GM18907 (cell line): ENCODE measurements around the gene SECTM1.
"Not testable (repeated sequence)": the region's sequence is repeated elsewhere in the genome, so short reads cannot be mapped to it uniquely, and the experiment has no call there.

Experiments
- ATAC-seq: cut with Tn5 transposase; IDR thresholded peaks from one replicate; pipeline ENCODE4 v1.9.1; 2021; ENCODE audit warnings: mild to moderate bottlenecking, moderate library complexity; ENCODE audit not compliant: unreplicated experiment

SECTM1 gene

GRCh38 chr17:82349287-82349701 lies 15.7 kb upstream of the SECTM1 start:
- no peak for ATAC-seq

DNA sequence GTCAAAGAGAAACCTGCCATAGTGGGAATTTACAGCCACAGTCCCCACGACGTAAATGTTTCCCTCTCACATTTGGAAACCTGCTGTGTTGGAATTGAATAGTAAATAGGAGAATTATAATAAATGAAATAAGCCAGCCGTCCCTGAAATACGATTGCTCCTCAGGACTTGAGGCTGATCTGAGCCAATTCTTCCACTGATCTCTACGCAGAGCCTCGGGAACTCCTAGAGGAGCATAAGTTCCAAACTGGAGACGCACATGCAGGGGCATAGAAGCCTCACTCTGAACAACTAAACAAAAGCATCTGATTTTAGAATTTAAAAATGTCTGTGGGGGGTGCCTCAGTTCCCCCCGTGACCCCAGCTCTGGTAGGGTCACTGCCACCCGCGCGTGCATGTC lies 15.3 kb upstream of the SECTM1 start:
- ATAC-seq: no peak

GRCh38 chr17:82348434-82348833 lies 14.9 kb upstream of the SECTM1 start:
- no peak for ATAC-seq

GRCh38 chr17:82347994-82348393 lies 14.4 kb upstream of the SECTM1 start:
- not testable (repeated sequence) for ATAC-seq

- ATAC-seq: no peak
Measured at GRCh38 chr17:82346342-82347300, 13.1 kb upstream of the SECTM1 start.

- no peak for ATAC-seq
Measured at GRCh38 chr17:82345151-82345976, 11.8 kb upstream of the SECTM1 start.

- no peak for ATAC-seq
Measured at GRCh38 chr17:82344175-82344907, 10.8 kb upstream of the SECTM1 start.

DNA sequence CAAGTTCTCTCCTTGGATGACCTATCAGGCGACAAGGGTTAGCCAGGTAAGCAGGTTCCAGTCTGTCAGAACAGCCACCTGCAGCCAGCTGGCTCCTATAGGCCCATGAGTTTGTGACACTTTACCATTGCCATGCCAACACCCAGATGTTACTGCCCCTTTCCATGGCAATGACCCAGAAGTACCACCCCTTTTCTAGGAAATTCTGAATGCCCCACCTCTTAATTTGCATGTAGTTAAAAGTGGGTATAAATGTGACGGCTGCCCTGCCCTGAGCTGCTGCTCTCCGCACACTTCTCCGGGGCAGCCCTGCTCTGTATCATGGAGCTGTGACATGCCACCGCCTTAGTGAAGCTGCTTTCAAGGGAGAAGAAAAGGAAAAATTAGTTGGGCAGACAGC lies 10.0 kb upstream of the SECTM1 start:
- no peak for ATAC-seq

GRCh38 chr17:82342361-82343079 lies 9.0 kb upstream of the SECTM1 start:
- ATAC-seq: no peak

GRCh38 chr17:82339634-82340580 lies 6.3 kb upstream of the SECTM1 start:
- no peak for ATAC-seq

- no peak for ATAC-seq
Measured at GRCh38 chr17:82338858-82339633, 5.5 kb upstream of the SECTM1 start.

GRCh38 chr17:82334622-82335394 lies 1.2 kb upstream of the SECTM1 start:
- ATAC-seq: no peak

DNA sequence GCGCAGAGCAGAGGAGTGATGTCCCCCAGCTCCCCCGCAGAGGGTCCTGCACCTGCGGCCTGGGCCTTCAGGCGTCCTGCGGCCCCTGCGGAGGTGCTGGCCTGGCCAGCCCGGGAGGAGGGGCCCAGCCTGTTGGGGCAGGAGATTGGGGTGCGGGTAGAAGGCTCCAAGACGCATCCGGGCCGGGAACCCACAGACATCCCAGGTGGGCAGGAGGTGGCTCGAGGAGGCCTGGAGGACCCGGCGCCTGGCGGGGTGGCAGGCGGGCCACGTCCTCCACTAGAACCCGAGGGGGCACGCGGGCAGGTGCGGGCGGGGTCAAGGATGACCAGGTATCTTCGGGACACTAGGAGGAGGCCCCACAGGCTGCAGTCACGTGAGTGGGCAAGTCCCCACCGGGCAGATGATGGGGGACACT lies 647 bp upstream of the SECTM1 start:
- ATAC-seq: no peak

DNA sequence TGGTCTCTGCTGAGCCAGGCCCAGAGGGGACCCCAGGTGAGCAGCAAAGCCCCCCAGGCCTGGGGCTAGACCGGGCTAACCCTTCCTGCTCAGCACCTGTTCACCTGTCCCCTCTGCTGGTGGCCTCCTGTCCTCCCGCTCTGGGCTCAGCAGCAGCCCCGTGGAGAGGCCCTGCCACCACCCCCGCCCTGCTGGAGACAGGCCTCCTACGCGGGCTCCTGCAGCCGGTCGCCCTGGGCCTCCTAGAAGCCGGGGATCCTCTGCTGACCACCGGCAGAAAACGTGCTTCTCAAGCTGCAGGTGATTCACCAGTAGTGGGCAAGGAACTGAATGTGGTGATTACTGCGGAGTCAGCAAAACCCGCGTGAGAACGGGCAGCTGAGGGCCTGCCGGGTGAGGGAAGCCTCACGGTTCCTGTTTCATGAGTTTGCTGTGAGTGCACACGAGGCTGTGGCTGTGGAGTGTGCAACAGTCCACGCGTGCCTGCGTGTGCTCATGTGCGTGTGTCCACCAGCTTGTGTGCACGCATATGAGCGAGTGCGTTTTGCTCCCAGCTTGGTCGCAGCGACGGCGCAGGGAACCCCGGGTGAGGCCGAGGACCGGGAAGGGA lies 792 bp downstream of the SECTM1 start:
- no peak for ATAC-seq

DNA sequence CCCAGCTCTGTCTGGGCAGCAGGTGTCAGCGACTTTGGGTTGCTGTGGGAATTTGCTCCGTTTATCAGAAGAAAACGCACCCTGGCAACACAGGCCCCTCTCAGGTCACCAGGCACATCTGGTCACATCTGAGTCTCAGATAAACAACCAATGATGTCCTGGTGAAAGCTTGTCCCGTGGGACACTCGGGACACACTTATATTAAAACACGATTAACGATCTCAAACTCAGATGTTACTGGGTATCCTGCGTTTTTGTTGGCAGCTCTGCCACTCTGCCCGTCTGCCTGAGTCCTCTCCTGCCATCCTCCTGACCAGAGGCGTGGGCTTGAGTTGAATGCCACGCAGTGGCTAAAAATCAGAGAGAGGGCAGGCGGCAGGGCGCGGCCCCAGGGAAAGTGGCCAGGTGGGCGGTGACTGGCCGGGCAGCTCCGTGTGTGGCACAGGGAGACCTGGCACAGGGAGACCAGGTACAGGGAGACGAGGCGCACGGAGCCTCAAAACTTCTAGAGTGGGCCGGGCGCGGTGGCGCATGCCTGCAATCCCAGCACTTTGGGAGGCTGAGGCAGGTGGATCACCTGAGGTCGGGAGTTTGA lies 2.1 kb downstream of the SECTM1 start:
- ATAC-seq: no peak

GRCh38 chr17:82330322-82331239 lies 3.0 kb downstream of the SECTM1 start:
- ATAC-seq: no peak
